Measurements from ENCODE around the gene TMEM158. TPM values are rescaled to one million over a fixed set of nuclear protein-coding genes. Genes with fewer than 3 reads are reported as not detected.

TMEM158 gene
- polyA plus RNA-seq, 1 of the 3 experiments (the other 2 are of a cell fraction), result 76.4 TPM

DNA sequence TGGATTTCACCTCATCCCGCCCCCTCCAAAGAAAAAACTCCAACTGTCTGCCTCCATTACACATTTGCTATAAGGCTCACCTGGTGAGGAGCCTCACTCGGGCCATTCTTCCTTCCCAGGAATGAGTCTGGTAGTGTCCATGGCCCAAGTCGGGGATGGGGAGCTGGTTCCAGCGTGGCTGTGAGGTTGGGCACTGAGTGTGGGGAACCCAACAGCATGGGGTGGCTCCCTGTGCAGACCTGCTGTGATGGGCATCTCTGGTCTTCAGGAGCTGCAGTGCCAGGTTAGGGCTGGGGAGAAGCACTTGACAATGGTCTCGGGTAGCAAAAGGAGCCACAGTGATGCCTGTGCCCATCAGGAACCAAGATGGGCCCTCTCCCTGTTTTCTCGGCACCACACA is 39.2 kb downstream of the TMEM158 start:
- no peak overlapping the region for H3K27ac ChIP-seq (ENCODE audit: low read depth in 2 of 2, low read length in 1 of 2)
- CTCF ChIA-PET, result interaction anchor here (0.8 kb wide), 1 partner anchor 148 kb away, joined by 3 read pairs; no protein-coding TSS in a partner anchor

DNA sequence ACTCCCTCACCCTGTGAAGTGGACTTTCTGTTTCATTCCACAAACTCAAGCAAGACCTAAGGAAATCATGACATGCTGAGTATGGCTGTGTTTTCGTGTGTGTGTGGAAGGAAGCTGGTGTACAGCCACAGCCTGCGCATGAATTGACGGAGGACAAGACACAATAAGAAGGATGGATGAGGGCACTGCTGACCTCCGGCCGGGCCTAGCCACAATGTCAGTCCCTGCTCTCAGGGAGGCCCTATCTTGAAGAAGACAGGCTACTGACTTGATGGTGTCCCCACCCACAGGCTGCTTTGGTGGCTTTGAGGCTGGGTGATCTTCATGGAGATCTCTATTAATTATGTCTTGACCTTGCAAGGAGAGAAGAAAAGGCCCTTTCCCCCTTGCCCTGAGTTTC is 40.6 kb downstream of the TMEM158 start:
- ChIA-PET POLR2A (no interaction called here), CTCF (no interaction called here)
- H3K79me2 ChIP-seq (ENCODE audit: insufficient read depth), result no peaks in the 10 kb centered on the region
- H3K36me3 ChIP-seq (replicated peaks in 1 of 2; ENCODE audit: control insufficient read depth in 1 of 2, insufficient read depth in 2 of 2, low read length in 1 of 2), result no peaks in the 10 kb centered on the region
- peaks cover 7 to 12% of the 10 kb centered on the region in 2 experiments; a peak in 2 of 4 replicates for H3K4me1 ChIP-seq (ENCODE audit: control insufficient read depth in 1 of 2, insufficient read depth in 2 of 2, low read depth in 1 of 2, low read length in 1 of 2)
- no peaks in the 10 kb centered on the region for H4K20me1 ChIP-seq (ENCODE audit: insufficient read depth)
- H3K27me3 ChIP-seq (ENCODE audit: insufficient read depth), result no peaks in the 10 kb centered on the region
- TF ChIP-seq, protein P1, sequence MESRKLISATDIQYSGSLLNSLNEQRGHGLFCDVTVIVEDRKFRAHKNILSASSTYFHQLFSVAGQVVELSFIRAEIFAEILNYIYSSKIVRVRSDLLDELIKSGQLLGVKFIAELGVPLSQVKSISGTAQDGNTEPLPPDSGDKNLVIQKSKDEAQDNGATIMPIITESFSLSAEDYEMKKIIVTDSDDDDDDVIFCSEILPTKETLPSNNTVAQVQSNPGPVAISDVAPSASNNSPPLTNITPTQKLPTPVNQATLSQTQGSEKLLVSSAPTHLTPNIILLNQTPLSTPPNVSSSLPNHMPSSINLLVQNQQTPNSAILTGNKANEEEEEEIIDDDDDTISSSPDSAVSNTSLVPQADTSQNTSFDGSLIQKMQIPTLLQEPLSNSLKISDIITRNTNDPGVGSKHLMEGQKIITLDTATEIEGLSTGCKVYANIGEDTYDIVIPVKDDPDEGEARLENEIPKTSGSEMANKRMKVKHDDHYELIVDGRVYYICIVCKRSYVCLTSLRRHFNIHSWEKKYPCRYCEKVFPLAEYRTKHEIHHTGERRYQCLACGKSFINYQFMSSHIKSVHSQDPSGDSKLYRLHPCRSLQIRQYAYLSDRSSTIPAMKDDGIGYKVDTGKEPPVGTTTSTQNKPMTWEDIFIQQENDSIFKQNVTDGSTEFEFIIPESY (IDR thresholded peaks at IDR 0.05; ENCODE audit: borderline replicate concordance, low read depth), result no peak
- no peak for TF ChIP-seq SIN3A (IDR thresholded peaks at IDR 0.05; ENCODE audit: borderline replicate concordance, low read depth, low read length)
- WGBS (ENCODE audit: low lambda C conversion rate), result 94% methylated on average over 5 of the region's 5 CpGs
- H3K27ac ChIP-seq (ENCODE audit: low read depth in 2 of 2, low read length in 1 of 2), result no peak overlapping the region
- H3K9me2 ChIP-seq, result no peaks in the 10 kb centered on the region
- DNase-seq, result no peak
- no peak overlapping the region for H3K9ac ChIP-seq
- no peaks in the 10 kb centered on the region for H3F3A ChIP-seq (replicated peaks; ENCODE audit: insufficient read depth)
- no peak overlapping the region for H2AFZ ChIP-seq (ENCODE audit: low read depth)
- no peaks in the 10 kb centered on the region for H3K9me3 ChIP-seq
- no peak overlapping the region for H3K4me2 ChIP-seq
- H3K4me3 ChIP-seq (ENCODE audit: low read depth in 2 of 2, low read length in 1 of 2), result no peak overlapping the region

More for the DNA sequence above, 39.2 kb downstream of the TMEM158 start:
- H3K4me2 ChIP-seq, result no peak overlapping the region
- H2AFZ ChIP-seq (ENCODE audit: low read depth), result no peak overlapping the region
- POLR2A ChIA-PET, result no interaction called here
- H4K20me1 ChIP-seq (ENCODE audit: insufficient read depth), result no peaks in the 10 kb centered on the region
- no peaks in the 10 kb centered on the region for H3K79me2 ChIP-seq (ENCODE audit: insufficient read depth)
- no peak overlapping the region for H3K4me3 ChIP-seq (ENCODE audit: low read depth in 2 of 2, low read length in 1 of 2)
- H3K9ac ChIP-seq, result no peak overlapping the region
- WGBS (ENCODE audit: low lambda C conversion rate), result 97% methylated on average over 6 of the region's 6 CpGs
- DNase-seq, result no peak
- peaks cover 7 to 12% of the 10 kb centered on the region in 2 experiments; a peak in 2 of 4 replicates for H3K4me1 ChIP-seq (ENCODE audit: control insufficient read depth in 1 of 2, insufficient read depth in 2 of 2, low read depth in 1 of 2, low read length in 1 of 2)
- no peaks in the 10 kb centered on the region for H3F3A ChIP-seq (replicated peaks; ENCODE audit: insufficient read depth)
- no peaks in the 10 kb centered on the region for H3K27me3 ChIP-seq (ENCODE audit: insufficient read depth)
- H3K9me3 ChIP-seq, result no peaks in the 10 kb centered on the region
- no peaks in the 10 kb centered on the region for H3K36me3 ChIP-seq (replicated peaks in 1 of 2; ENCODE audit: control insufficient read depth in 1 of 2, insufficient read depth in 2 of 2, low read length in 1 of 2)
- TF ChIP-seq, protein P2, sequence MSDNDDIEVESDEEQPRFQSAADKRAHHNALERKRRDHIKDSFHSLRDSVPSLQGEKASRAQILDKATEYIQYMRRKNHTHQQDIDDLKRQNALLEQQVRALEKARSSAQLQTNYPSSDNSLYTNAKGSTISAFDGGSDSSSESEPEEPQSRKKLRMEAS (IDR thresholded peaks at IDR 0.05; ENCODE audit: low read depth), result no peak
- TF ChIP-seq SMC3 (IDR thresholded peaks at IDR 0.05; ENCODE audit: low read depth, low read length) (no peak), RXRA (IDR thresholded peaks at IDR 0.05; ENCODE audit: borderline replicate concordance, low read depth) (no peak), FOXJ3 (CRISPR knock-in tag; IDR thresholded peaks at IDR 0.05) (no peak), JUND (IDR thresholded peaks at IDR 0.05) (no peak)
- TF ChIP-seq, protein P3, sequence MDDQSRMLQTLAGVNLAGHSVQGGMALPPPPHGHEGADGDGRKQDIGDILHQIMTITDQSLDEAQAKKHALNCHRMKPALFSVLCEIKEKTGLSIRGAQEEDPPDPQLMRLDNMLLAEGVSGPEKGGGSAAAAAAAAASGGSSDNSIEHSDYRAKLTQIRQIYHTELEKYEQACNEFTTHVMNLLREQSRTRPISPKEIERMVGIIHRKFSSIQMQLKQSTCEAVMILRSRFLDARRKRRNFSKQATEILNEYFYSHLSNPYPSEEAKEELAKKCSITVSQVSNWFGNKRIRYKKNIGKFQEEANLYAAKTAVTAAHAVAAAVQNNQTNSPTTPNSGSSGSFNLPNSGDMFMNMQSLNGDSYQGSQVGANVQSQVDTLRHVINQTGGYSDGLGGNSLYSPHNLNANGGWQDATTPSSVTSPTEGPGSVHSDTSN (IDR thresholded peaks at IDR 0.05), result no peak
- TF ChIP-seq, protein P4, sequence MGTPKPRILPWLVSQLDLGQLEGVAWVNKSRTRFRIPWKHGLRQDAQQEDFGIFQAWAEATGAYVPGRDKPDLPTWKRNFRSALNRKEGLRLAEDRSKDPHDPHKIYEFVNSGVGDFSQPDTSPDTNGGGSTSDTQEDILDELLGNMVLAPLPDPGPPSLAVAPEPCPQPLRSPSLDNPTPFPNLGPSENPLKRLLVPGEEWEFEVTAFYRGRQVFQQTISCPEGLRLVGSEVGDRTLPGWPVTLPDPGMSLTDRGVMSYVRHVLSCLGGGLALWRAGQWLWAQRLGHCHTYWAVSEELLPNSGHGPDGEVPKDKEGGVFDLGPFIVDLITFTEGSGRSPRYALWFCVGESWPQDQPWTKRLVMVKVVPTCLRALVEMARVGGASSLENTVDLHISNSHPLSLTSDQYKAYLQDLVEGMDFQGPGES (IDR thresholded peaks at IDR 0.05; ENCODE audit: low read depth, low read length), result no peak
- H3K9me2 ChIP-seq, result no peaks in the 10 kb centered on the region

Data from SK-N-SH (cell line).